Esophagus (tissue), 2 donors: ENCODE results near the gene ZBED4. TPM values are rescaled to one million over a fixed set of nuclear protein-coding genes. Genes with fewer than 3 reads are reported as not detected.

ENCODE experiments used
- H3K27ac ChIP-seq, 2 donors: one replicate each; pipeline ENCODE4 v1.5.1; 2013; ENCODE audit warnings: low read depth in 2 of 2, mild to moderate bottlenecking in 2 of 2, inconsistent platforms in 1 of 2, low read length in 1 of 2, moderate library complexity in 1 of 2
- H3K27me3 ChIP-seq, 2 donors: one replicate each; pipeline ENCODE4 v1.6.1; 2013; ENCODE audit warnings: low read length in 2 of 2, control low read depth in 1 of 2, mild to moderate bottlenecking in 1 of 2; ENCODE audit not compliant: insufficient read depth in 2 of 2, control insufficient read depth in 1 of 2
- H3K36me3 ChIP-seq, 2 donors: one replicate each; pipeline ENCODE4 v1.6.1; 2013; ENCODE audit warnings: low read length in 1 of 2; ENCODE audit not compliant: control insufficient read depth in 2 of 2, insufficient read depth in 2 of 2
- H3K4me1 ChIP-seq, 2 donors: one replicate each; pipeline ENCODE4 v1.6.1; 2013; ENCODE audit warnings: low read length in 1 of 2; ENCODE audit not compliant: control insufficient read depth in 2 of 2, insufficient read depth in 2 of 2
- H3K4me3 ChIP-seq, 2 donors: one replicate each; pipeline ENCODE4 v1.5.1; 2013; ENCODE audit warnings: low read length in 2 of 2, mild to moderate bottlenecking in 2 of 2, low read depth in 1 of 2, moderate library complexity in 1 of 2
- H3K9me3 ChIP-seq, 2 donors: one replicate each; pipeline ENCODE4 v1.6.1; 2013; ENCODE audit warnings: mild to moderate bottlenecking in 2 of 2, low read depth in 1 of 2, low read length in 1 of 2, moderate library complexity in 1 of 2; ENCODE audit not compliant: control insufficient read depth in 2 of 2, insufficient read depth in 1 of 2
- WGBS, 2 donors: extraction: QIAGEN DNeasy Blood & Tissue Kit; methylation state at CpG; one replicate each; pipeline ENCODE4 v1.1.7; 2013; 5-methylcytosine and 5-hydroxymethylcytosine counted together
- polyA plus RNA-seq, 2 donors: library from polyadenylated mRNA; stranded (reverse); fragments of 200-250 nt; gene quantifications; one replicate each; pipeline ENCODE4 v1.2.3, GENCODE V29; 2013
- donor health status: healthy with polysubstance abuse.
- donor health status: Bipolar disorder and iron deficiency.

ZBED4 gene
- polyA plus RNA-seq, 2 donors: 4.7 to 4.9 TPM

- H3K27me3 ChIP-seq: no peaks in the 10 kb centered on the region
- no peak overlapping the region for H3K27ac ChIP-seq
- no peaks in the 10 kb centered on the region for H3K4me1 ChIP-seq
- peaks cover 0 to 3% of the 10 kb centered on the region in 2 donors for H3K9me3 ChIP-seq
- WGBS, 2 donors: 85 to 88% methylated on average over 16 of the region's 16 CpGs
- H3K4me3 ChIP-seq: no peak overlapping the region
- H3K36me3 ChIP-seq: peaks cover 2 to 4% of the 10 kb centered on the region in 2 donors
Observed at GRCh38 chr22:49873228-49873940, 19.7 kb downstream of the ZBED4 start.

- Histone ChIP-seq H3K36me3 (peaks cover 0 to 4% of the 10 kb centered on the region in 2 donors), H3K27me3 (no peaks in the 10 kb centered on the region), H3K4me1 (no peaks in the 10 kb centered on the region), H3K9me3 (no peaks in the 10 kb centered on the region), H3K27ac (no peak overlapping the region), H3K4me3 (no peak overlapping the region)
- WGBS, 2 donors: 97% methylated on average over 7 of the region's 7 CpGs
Observed at GRCh38 chr22:49877642-49878041, 24.0 kb downstream of the ZBED4 start.

- no peaks in the 10 kb centered on the region for H3K27me3 ChIP-seq
- no peak overlapping the region for H3K4me3 ChIP-seq
- no peaks in the 10 kb centered on the region for H3K9me3 ChIP-seq
- H3K4me1 ChIP-seq: no peaks in the 10 kb centered on the region
- peaks cover 0 to 4% of the 10 kb centered on the region in 2 donors for H3K36me3 ChIP-seq
- WGBS, 2 donors: 98% methylated on average over 8 of the region's 8 CpGs
- no peak overlapping the region for H3K27ac ChIP-seq
Observed at GRCh38 chr22:49878206-49878605, 24.6 kb downstream of the ZBED4 start.

GRCh38 chr22:49879871-49880270 is 26.2 kb downstream of the ZBED4 start:
- 94 to 95% methylated on average over 9 of the region's 9 CpGs for WGBS, 2 donors
- H3K4me3 ChIP-seq: no peak overlapping the region

GRCh38 chr22:49880281-49880680 is 26.6 kb downstream of the ZBED4 start:
- H3K36me3 ChIP-seq: peaks cover 0 to 16% of the 10 kb centered on the region in 2 donors
- H3K27me3 ChIP-seq: no peaks in the 10 kb centered on the region
- WGBS, 2 donors: 70 to 74% methylated on average over 20 of the region's 20 CpGs
- no peaks in the 10 kb centered on the region for H3K4me1 ChIP-seq
- no peak overlapping the region for H3K4me3 ChIP-seq
- H3K9me3 ChIP-seq: no peaks in the 10 kb centered on the region
- H3K27ac ChIP-seq: no peak overlapping the region

More at GRCh38 chr22:49879871-49880270, 26.2 kb downstream of the ZBED4 start:
- H3K9me3 ChIP-seq: no peaks in the 10 kb centered on the region
- H3K4me1 ChIP-seq: no peaks in the 10 kb centered on the region
- H3K27me3 ChIP-seq: no peaks in the 10 kb centered on the region
- H3K27ac ChIP-seq: no peak overlapping the region
- H3K36me3 ChIP-seq: peaks cover 0 to 15% of the 10 kb centered on the region in 2 donors

- H3K27me3 ChIP-seq: no peaks in the 10 kb centered on the region
- peaks cover 0 to 4% of the 10 kb centered on the region in 2 donors for H3K9me3 ChIP-seq
- H3K36me3 ChIP-seq: peaks cover 4 to 29% of the 10 kb centered on the region in 2 donors
- no peak overlapping the region for H3K4me3 ChIP-seq
- no peaks in the 10 kb centered on the region for H3K4me1 ChIP-seq
- 94 to 97% methylated on average over 2 of the region's 2 CpGs for WGBS, 2 donors
- H3K27ac ChIP-seq: no peak overlapping the region
Observed at GRCh38 chr22:49881856-49882255, 28.2 kb downstream of the ZBED4 start.

- Histone ChIP-seq H3K9me3 (peaks cover 0 to 4% of the 10 kb centered on the region in 2 donors), H3K4me3 (no peak overlapping the region), H3K36me3 (peaks cover 4 to 29% of the 10 kb centered on the region in 2 donors), H3K4me1 (no peaks in the 10 kb centered on the region), H3K27me3 (no peaks in the 10 kb centered on the region), H3K27ac (no peak overlapping the region)
- WGBS, 2 donors: 88 to 90% methylated on average over 21 of the region's 21 CpGs
Observed at GRCh38 chr22:49882519-49883293, 29.1 kb downstream of the ZBED4 start.

GRCh38 chr22:49883294-49883640 is 29.6 kb downstream of the ZBED4 start:
- H3K4me3 ChIP-seq: no peak overlapping the region
- H3K36me3 ChIP-seq: peaks cover 4 to 29% of the 10 kb centered on the region in 2 donors
- no peaks in the 10 kb centered on the region for H3K4me1 ChIP-seq
- WGBS, 2 donors: 96% methylated on average over 4 of the region's 4 CpGs
- H3K27ac ChIP-seq: no peak overlapping the region
- H3K27me3 ChIP-seq: no peaks in the 10 kb centered on the region
- H3K9me3 ChIP-seq: peaks cover 0 to 4% of the 10 kb centered on the region in 2 donors

GRCh38 chr22:49884075-49884474 is 30.4 kb downstream of the ZBED4 start:
- peaks cover 4 to 32% of the 10 kb centered on the region in 2 donors for H3K36me3 ChIP-seq
- no peak overlapping the region for H3K4me3 ChIP-seq
- 97% methylated on average over 20 of the region's 20 CpGs for WGBS, 2 donors
- peaks cover 0 to 7% of the 10 kb centered on the region in 2 donors for H3K9me3 ChIP-seq
- H3K27me3 ChIP-seq: no peaks in the 10 kb centered on the region
- H3K27ac ChIP-seq: no peak overlapping the region
- H3K4me1 ChIP-seq: no peaks in the 10 kb centered on the region
